HepG2 (cell line): ENCODE measurements around the gene OAS3. TPM values are rescaled to one million over a fixed set of nuclear protein-coding genes. Genes with fewer than 3 reads are reported as not detected.

Experiments used
- ARNT2 ChIP-seq: sonication (generic); formaldehyde crosslinking; IDR thresholded peaks from 2 replicates; pipeline ENCODE4 v1.8.0; 2022; ENCODE audit warnings: mild to moderate bottlenecking, low read depth, missing genetic modification reagents, moderate library complexity
- MBNL3 ChIP-seq: fragments of 250-450 bp; sonication (Bioruptor Pico); conservative IDR thresholded peaks from 2 replicates; pipeline ENCODE4 v1.8.0; 2022; ENCODE audit warnings: mild to moderate bottlenecking, inconsistent platforms
- PHF8 ChIP-seq: sonication (generic); formaldehyde crosslinking; IDR thresholded peaks from 2 replicates; pipeline ENCODE4 v1.5.0; 2020; ENCODE audit warnings: missing genetic modification reagents
- RXRB ChIP-seq: IDR thresholded peaks from 2 replicates; pipeline ENCODE4 v1.6.1; 2016; ENCODE audit warnings: borderline replicate concordance, missing genetic modification reagents, missing compliant biosample characterization
- SYNCRIP ChIP-seq: fragments of 200-400 bp; formaldehyde crosslinking; IDR thresholded peaks from 2 replicates; pipeline ENCODE4 v1.6.1; 2018; ENCODE audit warnings: mild to moderate bottlenecking, low read depth, low read length; ENCODE audit not compliant: insufficient read depth
- TBX2 ChIP-seq: sonication (generic); formaldehyde crosslinking; IDR thresholded peaks from 2 replicates; pipeline ENCODE4 v1.5.0; 2020; ENCODE audit warnings: missing genetic modification reagents, mild to moderate bottlenecking, borderline replicate concordance
- ZBTB8A ChIP-seq: sonication (generic); formaldehyde crosslinking; IDR thresholded peaks from 2 replicates; pipeline ENCODE4 v1.4.0; 2020; ENCODE audit warnings: mild to moderate bottlenecking, low read depth, missing genetic modification reagents, borderline replicate concordance
- ZNF451 ChIP-seq: sonication (generic); formaldehyde crosslinking; IDR thresholded peaks from 2 replicates; pipeline ENCODE4 v1.5.0; 2020; ENCODE audit warnings: mild to moderate bottlenecking, missing genetic modification reagents
- ZNF615 ChIP-seq: sonication (generic); formaldehyde crosslinking; IDR thresholded peaks from 2 replicates; pipeline ENCODE4 v1.5.0; 2020; ENCODE audit warnings: mild to moderate bottlenecking, missing genetic modification reagents, borderline replicate concordance
- ZSCAN12 ChIP-seq: sonication (generic); formaldehyde crosslinking; IDR thresholded peaks from 2 replicates; pipeline ENCODE4 v1.9.0; 2021; ENCODE audit warnings: mild to moderate bottlenecking, missing genetic modification reagents
- polyA plus RNA-seq, 8 experiments: library from polyadenylated mRNA; depleted of rRNA in 3 of 8; stranded (reverse) in 7 of 8; unstranded in 1 of 8; fragments of >200 nt; fragmentation: Illumina TruSeq in 4 of 8; extraction: Trizol in 4 of 8; gene quantifications; 2 replicates each; pipeline versions ENCODE4 v1.2.1 to v1.2.3, GENCODE V29; 2011 to 2016; ENCODE audit warnings: low read depth in 4 of 8, missing spikeins in 1 of 8, mixed read lengths in 1 of 8; ENCODE audit not compliant: insufficient read depth in 1 of 8
- total RNA-seq, 5 experiments: library from RNA; depleted of rRNA; stranded (reverse); fragments of >200 nt; fragmentation: Illumina TruSeq; extraction: Trizol; gene quantifications; 2 replicates each; pipeline ENCODE4 v1.2.3, GENCODE V29; 2016; ENCODE audit warnings: low read depth in 1 of 5
- TF ChIP-seq, protein P1 (sequence below): sonication (generic); formaldehyde crosslinking; IDR thresholded peaks from 2 replicates; pipeline ENCODE4 v1.4.0; 2020; ENCODE audit warnings: missing genetic modification reagents, borderline replicate concordance

The OAS3 gene
- total and polyA plus RNA-seq, 2 of the 13 experiments (the other 11 are each of a cell fraction or from before 2014, with no cell fraction given) = 4.8 to 10.5 TPM

DNA sequence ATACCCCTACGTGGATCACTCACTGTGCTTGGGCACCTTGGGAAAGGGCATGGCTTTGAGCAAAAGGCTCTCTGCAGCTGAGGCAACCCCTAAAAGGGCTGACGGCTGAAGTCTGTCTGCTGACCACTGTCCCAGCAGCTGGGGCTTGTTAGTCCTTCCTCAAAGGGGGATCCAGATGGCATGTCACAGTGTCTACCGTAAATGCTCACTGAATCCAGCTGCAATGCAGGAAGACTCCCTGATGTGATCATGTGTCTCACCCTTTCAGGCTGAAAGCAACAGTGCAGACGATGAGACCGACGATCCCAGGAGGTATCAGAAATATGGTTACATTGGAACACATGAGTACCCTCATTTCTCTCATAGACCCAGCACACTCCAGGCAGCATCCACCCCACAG is 19.2 kb upstream of the OAS3 start (continued):
- TF ChIP-seq, protein P1, sequence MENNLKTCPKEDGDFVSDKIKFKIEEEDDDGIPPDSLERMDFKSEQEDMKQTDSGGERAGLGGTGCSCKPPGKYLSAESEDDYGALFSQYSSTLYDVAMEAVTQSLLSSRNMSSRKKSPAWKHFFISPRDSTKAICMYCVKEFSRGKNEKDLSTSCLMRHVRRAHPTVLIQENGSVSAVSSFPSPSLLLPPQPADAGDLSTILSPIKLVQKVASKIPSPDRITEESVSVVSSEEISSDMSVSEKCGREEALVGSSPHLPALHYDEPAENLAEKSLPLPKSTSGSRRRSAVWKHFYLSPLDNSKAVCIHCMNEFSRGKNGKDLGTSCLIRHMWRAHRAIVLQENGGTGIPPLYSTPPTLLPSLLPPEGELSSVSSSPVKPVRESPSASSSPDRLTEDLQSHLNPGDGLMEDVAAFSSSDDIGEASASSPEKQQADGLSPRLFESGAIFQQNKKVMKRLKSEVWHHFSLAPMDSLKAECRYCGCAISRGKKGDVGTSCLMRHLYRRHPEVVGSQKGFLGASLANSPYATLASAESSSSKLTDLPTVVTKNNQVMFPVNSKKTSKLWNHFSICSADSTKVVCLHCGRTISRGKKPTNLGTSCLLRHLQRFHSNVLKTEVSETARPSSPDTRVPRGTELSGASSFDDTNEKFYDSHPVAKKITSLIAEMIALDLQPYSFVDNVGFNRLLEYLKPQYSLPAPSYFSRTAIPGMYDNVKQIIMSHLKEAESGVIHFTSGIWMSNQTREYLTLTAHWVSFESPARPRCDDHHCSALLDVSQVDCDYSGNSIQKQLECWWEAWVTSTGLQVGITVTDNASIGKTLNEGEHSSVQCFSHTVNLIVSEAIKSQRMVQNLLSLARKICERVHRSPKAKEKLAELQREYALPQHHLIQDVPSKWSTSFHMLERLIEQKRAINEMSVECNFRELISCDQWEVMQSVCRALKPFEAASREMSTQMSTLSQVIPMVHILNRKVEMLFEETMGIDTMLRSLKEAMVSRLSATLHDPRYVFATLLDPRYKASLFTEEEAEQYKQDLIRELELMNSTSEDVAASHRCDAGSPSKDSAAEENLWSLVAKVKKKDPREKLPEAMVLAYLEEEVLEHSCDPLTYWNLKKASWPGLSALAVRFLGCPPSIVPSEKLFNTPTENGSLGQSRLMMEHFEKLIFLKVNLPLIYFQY = no peak
- no peak for TF ChIP-seq RXRB (CRISPR knock-in tag)
- TF ChIP-seq ZNF615 = no peak
- TF ChIP-seq PHF8 (CRISPR knock-in tag) = no peak
- no peak for TF ChIP-seq ZNF451 (CRISPR knock-in tag)
- TF ChIP-seq SYNCRIP = no peak
- TF ChIP-seq ARNT2 (CRISPR knock-in tag) = no peak
- no peak for TF ChIP-seq TBX2 (CRISPR knock-in tag)
- no peak for TF ChIP-seq ZSCAN12
- no peak for TF ChIP-seq ZBTB8A (CRISPR knock-in tag)
- no peak for TF ChIP-seq MBNL3 (CRISPR knock-in tag)
